Measurements from ENCODE around the gene DCLK2. TPM values are rescaled to one million over a fixed set of nuclear protein-coding genes. Genes with fewer than 3 reads are reported as not detected.

Gene DCLK2
- total RNA-seq, 3 donors from 2014 or later = 3.4 to 5.2 (median 4.0) TPM

- no peaks in the 10 kb centered on the region for H3K4me1 ChIP-seq
- no peaks in the 10 kb centered on the region for H3K36me3 ChIP-seq
- no peaks in the 10 kb centered on the region for H3K9me3 ChIP-seq
- TF ChIP-seq POLR2A (IDR thresholded peaks at IDR 0.05) (no peak), POLR2AphosphoS5 (IDR thresholded peaks at IDR 0.05) (no peak)
- TF ChIP-seq, protein P1, sequence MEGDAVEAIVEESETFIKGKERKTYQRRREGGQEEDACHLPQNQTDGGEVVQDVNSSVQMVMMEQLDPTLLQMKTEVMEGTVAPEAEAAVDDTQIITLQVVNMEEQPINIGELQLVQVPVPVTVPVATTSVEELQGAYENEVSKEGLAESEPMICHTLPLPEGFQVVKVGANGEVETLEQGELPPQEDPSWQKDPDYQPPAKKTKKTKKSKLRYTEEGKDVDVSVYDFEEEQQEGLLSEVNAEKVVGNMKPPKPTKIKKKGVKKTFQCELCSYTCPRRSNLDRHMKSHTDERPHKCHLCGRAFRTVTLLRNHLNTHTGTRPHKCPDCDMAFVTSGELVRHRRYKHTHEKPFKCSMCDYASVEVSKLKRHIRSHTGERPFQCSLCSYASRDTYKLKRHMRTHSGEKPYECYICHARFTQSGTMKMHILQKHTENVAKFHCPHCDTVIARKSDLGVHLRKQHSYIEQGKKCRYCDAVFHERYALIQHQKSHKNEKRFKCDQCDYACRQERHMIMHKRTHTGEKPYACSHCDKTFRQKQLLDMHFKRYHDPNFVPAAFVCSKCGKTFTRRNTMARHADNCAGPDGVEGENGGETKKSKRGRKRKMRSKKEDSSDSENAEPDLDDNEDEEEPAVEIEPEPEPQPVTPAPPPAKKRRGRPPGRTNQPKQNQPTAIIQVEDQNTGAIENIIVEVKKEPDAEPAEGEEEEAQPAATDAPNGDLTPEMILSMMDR (IDR thresholded peaks at IDR 0.05) = no peak
- intact Hi-C loops (cut with DNase I; ENCODE audit: low total_unique reads) = no loop called here
- no peak overlapping the region for H3K27ac ChIP-seq
- no peaks in the 10 kb centered on the region for H3K27me3 ChIP-seq
- H3K4me3 ChIP-seq = no peak overlapping the region
- no peak for DNase-seq (ENCODE audit: low spot score in 2 of 2)
These were observed 58.2 kb downstream of the DCLK2 start for GRCh38 chr4:150136481-150136880.

DNA sequence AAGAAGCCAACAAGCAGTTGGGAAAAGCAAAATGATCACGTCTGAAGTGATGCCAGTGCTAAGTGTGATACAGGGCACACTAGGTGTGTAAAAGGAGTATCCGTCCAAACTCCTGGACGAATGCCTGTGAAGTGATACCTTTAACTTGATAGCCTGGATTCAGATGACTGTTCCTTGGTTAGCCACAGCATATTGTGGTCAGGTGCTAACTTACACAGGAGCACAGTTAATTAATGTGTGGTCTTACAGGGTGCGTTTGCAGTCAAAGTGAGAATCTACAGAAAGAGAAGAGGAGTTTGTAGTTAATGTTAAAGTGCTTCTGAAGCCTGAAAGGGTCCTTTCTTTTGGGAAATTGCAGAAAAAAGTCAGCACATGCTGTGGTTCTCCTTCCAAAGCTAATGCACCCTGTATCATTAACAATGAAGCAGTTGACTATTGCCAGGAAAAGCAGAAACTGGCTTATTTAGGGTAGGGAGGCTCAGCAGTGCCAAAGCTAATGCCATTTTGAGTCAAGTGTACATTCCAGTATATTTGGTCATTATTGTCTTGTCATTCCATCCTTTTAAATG lies 61.1 kb downstream of the DCLK2 start:
- H3K27me3 ChIP-seq = no peaks in the 10 kb centered on the region
- TF ChIP-seq POLR2AphosphoS5 (IDR thresholded peaks at IDR 0.05) = no peak
- TF ChIP-seq, protein P1 (IDR thresholded peaks at IDR 0.05) = no peak
- TF ChIP-seq POLR2A (IDR thresholded peaks at IDR 0.05) = no peak
- H3K36me3 ChIP-seq = no peaks in the 10 kb centered on the region
- no peak for DNase-seq (ENCODE audit: low spot score in 2 of 2)
- no peaks in the 10 kb centered on the region for H3K4me1 ChIP-seq
- no peaks in the 10 kb centered on the region for H3K9me3 ChIP-seq
- intact Hi-C loops (cut with DNase I; ENCODE audit: low total_unique reads) = no loop called here
- H3K27ac ChIP-seq = no peak overlapping the region
- no peak overlapping the region for H3K4me3 ChIP-seq

- Histone ChIP-seq H3K27ac (no peak overlapping the region), H3K36me3 (no peaks in the 10 kb centered on the region), H3K4me1 (no peaks in the 10 kb centered on the region), H3K4me3 (no peak overlapping the region), H3K9me3 (no peaks in the 10 kb centered on the region), H3K27me3 (no peaks in the 10 kb centered on the region)
- TF ChIP-seq POLR2A (IDR thresholded peaks at IDR 0.05) (no peak), POLR2AphosphoS5 (IDR thresholded peaks at IDR 0.05) (no peak)
- TF ChIP-seq, protein P1 (IDR thresholded peaks at IDR 0.05) = no peak
- DNase-seq (ENCODE audit: low spot score in 2 of 2) = no peak
- intact Hi-C loops (cut with DNase I; ENCODE audit: low total_unique reads) = no loop called here
These were observed 62.6 kb downstream of the DCLK2 start for GRCh38 chr4:150140774-150141400.

- Histone ChIP-seq H3K36me3 (no peaks in the 10 kb centered on the region), H3K9me3 (no peaks in the 10 kb centered on the region), H3K4me3 (no peak overlapping the region), H3K4me1 (no peaks in the 10 kb centered on the region), H3K27me3 (no peaks in the 10 kb centered on the region), H3K27ac (no peak overlapping the region)
- TF ChIP-seq, protein P1 (IDR thresholded peaks at IDR 0.05) = no peak
- TF ChIP-seq POLR2A (IDR thresholded peaks at IDR 0.05) = no peak
- intact Hi-C loops (cut with DNase I; ENCODE audit: low total_unique reads) = no loop called here
- DNase-seq (ENCODE audit: low spot score in 2 of 2) = no peak
These were observed 63.5 kb downstream of the DCLK2 start for GRCh38 chr4:150141756-150142155.

- TF ChIP-seq POLR2AphosphoS5 (IDR thresholded peaks at IDR 0.05) = no peak
- TF ChIP-seq POLR2A (IDR thresholded peaks at IDR 0.05) = no peak
- TF ChIP-seq, protein P1 (IDR thresholded peaks at IDR 0.05) = no peak
- Histone ChIP-seq H3K27me3 (no peaks in the 10 kb centered on the region), H3K9me3 (no peaks in the 10 kb centered on the region), H3K27ac (no peak overlapping the region), H3K4me1 (no peaks in the 10 kb centered on the region), H3K36me3 (no peaks in the 10 kb centered on the region), H3K4me3 (no peak overlapping the region)
- DNase-seq (ENCODE audit: low spot score in 2 of 2) = no peak
- intact Hi-C loops (cut with DNase I; ENCODE audit: low total_unique reads) = no loop called here
These were observed 64.6 kb downstream of the DCLK2 start for GRCh38 chr4:150142831-150143230.
